D721Med (cell line): ENCODE data around the gene CTAG2.
"Not testable (repeated sequence)": the region's sequence is repeated elsewhere in the genome, so short reads cannot be mapped to it uniquely, and the experiment has no call there.

Experiments used
- DNase-seq: peaks from one replicate; pipeline ENCODE4 v3.0.0; 2011; ENCODE audit warnings: low spot score; ENCODE audit not compliant: insufficient read length
- FAIRE-seq: peaks from 2 replicates; lab custom pipeline; 2011; peaks lifted over from hg19 to GRCh38; lab: Jason Lieb, UNC
- TF ChIP-seq, protein P1 (sequence below): IDR thresholded peaks from 2 replicates; pipeline ENCODE4 v1.5.1; 2012; ENCODE audit warnings: mild to moderate bottlenecking, control low read depth; ENCODE audit not compliant: insufficient read depth; ENCODE audit errors: missing control alignments

The CTAG2 gene

DNA sequence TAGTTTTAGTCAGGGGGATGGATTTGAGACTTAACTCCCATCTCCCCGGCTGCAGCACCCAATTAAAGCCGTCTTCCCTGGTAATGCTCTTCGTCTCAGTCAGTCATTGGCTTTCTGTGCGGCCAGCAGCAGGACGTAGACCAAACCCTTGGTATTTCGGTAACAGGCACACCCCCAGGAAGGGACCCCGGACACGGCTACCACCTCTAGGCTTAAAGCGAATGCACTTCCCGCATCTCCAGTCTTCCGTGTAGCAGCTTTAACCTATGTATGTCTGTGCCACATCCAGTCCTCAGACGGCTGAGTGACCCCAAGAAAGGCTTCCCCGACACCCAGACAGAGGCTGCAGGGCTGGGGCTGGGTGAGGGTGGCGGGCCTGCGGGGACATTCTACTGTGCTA lies 1.5 kb upstream of the CTAG2 start:
- no peak for DNase-seq
- TF ChIP-seq, protein P1, sequence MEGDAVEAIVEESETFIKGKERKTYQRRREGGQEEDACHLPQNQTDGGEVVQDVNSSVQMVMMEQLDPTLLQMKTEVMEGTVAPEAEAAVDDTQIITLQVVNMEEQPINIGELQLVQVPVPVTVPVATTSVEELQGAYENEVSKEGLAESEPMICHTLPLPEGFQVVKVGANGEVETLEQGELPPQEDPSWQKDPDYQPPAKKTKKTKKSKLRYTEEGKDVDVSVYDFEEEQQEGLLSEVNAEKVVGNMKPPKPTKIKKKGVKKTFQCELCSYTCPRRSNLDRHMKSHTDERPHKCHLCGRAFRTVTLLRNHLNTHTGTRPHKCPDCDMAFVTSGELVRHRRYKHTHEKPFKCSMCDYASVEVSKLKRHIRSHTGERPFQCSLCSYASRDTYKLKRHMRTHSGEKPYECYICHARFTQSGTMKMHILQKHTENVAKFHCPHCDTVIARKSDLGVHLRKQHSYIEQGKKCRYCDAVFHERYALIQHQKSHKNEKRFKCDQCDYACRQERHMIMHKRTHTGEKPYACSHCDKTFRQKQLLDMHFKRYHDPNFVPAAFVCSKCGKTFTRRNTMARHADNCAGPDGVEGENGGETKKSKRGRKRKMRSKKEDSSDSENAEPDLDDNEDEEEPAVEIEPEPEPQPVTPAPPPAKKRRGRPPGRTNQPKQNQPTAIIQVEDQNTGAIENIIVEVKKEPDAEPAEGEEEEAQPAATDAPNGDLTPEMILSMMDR, result no peak
- no peak for FAIRE-seq

DNA sequence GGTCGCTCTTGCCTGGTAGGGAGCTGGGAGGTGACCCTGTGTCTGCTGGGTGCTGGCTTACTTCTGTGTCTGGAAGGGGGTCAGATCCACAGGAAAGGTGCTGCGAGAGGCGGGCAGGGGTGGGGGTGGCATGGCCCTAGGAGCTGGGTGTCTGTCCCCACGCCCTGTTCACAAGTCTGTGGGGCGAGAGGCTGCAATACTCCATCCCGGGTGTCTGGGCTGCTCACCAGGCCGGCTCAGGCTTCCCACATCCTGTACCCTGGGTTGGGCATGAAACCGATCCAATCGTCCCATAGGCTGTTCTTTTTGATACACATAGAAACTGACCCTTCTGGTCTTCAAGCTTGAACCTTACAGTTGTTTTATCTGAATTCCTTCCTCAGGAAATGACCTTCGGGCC lies 993 bp upstream of the CTAG2 start:
- DNase-seq (no peak), FAIRE-seq (no peak)
- TF ChIP-seq, protein P1, result no peak

DNA sequence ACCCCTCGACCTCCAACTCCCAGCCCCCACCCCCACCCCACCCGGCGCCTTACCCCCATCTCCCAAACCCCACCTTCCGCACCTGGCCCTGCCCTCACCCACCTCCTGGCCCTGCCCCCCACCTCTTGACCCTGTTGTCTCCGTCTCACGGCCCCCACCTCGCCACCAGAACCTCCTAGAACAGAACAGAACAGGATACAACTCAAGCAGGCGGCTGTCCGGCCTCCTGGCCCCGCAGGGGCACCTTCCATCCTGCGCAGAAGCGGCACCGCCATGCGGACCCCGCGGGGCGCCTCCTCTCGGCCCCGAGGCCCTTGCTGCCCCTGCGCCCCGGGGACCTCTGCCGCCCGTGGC lies 354 bp downstream of the CTAG2 start:
- TF ChIP-seq, protein P1, result no peak
- FAIRE-seq (no peak), DNase-seq (no peak)

DNA sequence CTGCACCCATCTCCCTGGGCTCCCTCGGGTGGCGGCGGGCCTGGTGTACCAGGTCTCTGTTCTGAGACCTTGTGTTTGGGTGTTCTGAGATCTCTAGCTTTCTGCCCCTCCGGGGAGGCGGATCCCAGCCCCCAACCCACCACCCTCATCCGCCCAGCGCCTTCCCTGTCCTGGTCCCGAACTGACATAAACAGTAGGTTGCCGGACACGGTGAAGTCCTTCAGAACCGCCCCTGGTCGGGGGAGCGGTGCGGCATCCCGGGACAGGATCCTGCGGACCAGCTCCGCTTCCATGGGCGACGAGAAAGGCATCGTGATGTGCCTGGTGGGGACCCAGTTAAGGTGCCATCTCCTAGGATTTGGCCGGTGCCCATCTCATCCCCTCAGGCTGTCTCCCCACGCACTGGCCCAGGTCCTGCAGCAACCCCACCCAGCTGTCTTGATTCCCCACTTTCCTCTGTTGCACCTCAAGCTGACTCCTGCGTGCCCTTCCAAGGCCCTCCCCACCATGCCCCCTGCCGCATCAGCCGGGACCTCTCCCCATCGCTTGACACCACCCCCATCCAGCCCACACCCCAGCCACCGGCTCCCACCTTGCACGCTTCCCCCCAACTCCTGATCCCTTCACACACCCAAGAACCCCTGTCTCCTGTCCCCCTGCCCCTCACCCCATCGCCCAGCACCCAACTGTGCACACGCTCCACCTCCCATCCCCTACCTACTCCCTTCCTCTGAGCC lies 900 bp downstream of the CTAG2 start:
- TF ChIP-seq, protein P1, result no peak
- no peak for FAIRE-seq
- DNase-seq, result no peak

DNA sequence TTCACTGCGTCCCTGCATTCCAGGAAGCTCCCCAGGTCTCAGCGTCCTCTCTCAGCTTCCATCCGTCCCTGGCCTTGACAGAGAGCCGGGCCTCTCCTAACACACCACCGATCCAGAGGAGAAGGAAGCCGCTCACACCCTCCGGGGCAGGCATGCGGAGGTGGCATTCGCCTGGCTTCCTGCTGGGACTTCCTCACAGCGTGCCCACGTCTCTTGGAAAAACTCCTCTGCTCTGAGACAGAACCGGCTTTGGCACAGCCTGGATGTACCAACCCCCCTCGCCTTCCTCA lies 3.2 kb downstream of the CTAG2 start:
- FAIRE-seq (no peak), DNase-seq (no peak)
- TF ChIP-seq, protein P1, result no peak

DNA sequence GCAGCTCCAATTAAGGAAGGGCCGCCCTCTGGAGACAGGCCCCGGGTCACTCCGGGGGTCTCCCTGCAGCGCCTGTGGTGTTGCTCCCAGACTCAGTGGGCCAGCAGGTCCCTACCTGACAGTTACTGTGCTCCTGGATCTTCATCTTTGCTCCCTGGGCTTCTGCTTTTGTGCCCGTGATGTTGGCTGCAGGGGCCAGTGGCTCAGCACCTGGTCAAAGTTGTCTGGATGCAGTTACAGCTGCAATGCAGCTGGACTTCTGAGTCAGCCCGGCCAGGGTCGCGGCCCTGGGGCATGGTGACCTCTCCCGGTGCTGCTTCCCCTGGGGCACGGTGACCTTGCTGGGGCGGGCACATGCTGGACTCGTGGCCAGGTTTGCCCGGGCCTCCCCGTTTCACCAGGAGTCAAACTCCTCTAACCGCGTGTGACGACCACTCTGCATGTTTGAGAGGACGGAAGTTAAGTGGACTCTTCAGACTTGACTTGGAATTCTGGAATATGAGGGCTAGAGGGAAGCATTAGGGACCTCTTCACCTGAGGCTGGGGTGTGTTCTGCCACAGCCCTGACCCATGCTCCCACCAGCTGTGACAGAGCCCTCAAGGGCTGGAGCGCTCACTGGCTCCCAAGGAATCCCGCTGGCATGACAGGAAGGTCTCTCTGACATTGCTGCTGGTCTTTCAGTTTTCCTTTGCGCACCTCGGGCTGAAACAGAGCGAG lies 3.7 kb downstream of the CTAG2 start:
- TF ChIP-seq, protein P1, result no peak
- FAIRE-seq (no peak), DNase-seq (no peak)

GRCh38 chrX:154648931-154649330 lies 4.4 kb downstream of the CTAG2 start:
- DNase-seq (no peak), FAIRE-seq (no peak)
- TF ChIP-seq, protein P1, result no peak

DNA sequence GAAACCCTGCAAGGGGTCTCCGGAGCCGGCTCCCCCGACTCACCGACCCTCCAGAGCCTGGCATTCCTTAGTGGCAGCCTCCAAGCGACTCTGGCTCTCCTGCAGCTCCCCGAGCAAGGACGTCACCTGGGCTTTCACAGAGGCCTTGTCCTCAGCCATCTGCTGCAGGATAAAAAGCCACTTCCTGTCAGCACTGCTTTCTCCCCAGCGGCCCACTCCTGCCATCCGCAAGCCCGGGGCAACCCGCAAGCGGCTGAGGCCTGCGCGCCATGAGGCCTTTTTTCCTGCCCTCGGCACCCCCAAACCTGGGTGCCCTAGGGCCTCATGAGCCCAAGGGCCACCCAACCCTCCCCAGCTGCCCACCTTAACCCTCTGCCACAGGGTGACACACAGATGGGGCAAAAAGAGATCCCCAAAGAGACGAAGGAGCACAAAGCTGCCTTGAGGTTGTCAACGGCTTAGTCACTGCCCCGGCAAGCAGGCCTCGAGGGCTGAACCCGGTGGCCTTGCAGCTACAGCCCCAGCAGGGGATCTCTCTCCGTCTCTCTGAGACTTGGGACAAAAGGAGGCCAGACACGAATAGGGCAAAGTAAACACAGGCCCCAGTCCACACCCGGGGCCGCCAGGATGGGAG lies 7.5 kb downstream of the CTAG2 start:
- not testable (repeated sequence) for DNase-seq, FAIRE-seq

- not testable (repeated sequence) for DNase-seq, FAIRE-seq
These were observed 9.7 kb downstream of the CTAG2 start for GRCh38 chrX:154643708-154644107.

DNA sequence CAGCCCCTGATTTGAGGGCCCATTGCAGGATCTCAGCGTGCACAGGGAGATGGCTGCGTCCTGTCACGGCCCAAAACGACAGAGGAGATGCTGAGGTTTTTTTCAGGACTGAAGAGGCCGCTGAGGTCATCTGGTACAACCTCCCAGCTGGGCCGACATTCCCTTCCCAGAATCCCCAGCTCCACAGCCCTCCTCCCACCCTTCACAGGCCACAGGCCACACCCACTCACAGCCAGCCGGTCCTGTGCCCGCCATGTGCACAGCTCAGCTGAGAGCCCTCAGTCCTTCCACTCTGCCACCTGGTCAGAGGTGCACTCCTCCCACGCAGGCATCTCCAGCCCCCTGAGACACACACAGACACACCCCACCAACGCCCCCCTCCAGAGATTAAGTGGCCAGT lies 11.6 kb downstream of the CTAG2 start:
- not testable (repeated sequence) for DNase-seq, FAIRE-seq
